DND-41 (cell line): ENCODE data around the gene IQGAP2.

Experiments used
- ATAC-seq: fragments of 200-7000 bp; cut with Tn5 transposase; 3 replicates; pipeline ENCODE4 v1.9.1; 2021; ENCODE audit warnings: low read depth; ENCODE audit not compliant: insufficient read depth
- DNase-seq: peaks from one replicate; pipeline ENCODE4 v3.0.0-alpha.2; 2020
- H2AFZ ChIP-seq: 2 replicates; pipeline ENCODE4 v1.6.0; 2012; ENCODE audit warnings: low read depth, low read length
- H3K27ac ChIP-seq: 2 replicates; pipeline ENCODE4 v1.5.1; 2012; ENCODE audit warnings: low read length, inconsistent platforms
- H3K27me3 ChIP-seq: fragments of 200-600 bp; sonication (generic); 2 replicates; pipeline ENCODE4 v1.6.0; 2012; ENCODE audit warnings: low read length, mild to moderate bottlenecking, inconsistent platforms; ENCODE audit not compliant: insufficient read depth, poor library complexity
- H3K36me3 ChIP-seq: 2 replicates; pipeline ENCODE4 v1.5.1; 2012; ENCODE audit warnings: low read length, inconsistent platforms; ENCODE audit not compliant: insufficient read depth
- H3K4me1 ChIP-seq: 2 replicates; pipeline ENCODE4 v1.5.1; 2012; ENCODE audit warnings: mild to moderate bottlenecking, low read length; ENCODE audit not compliant: insufficient read depth
- H3K4me2 ChIP-seq: 2 replicates; pipeline ENCODE4 v1.6.0; 2012; ENCODE audit warnings: mild to moderate bottlenecking, moderate library complexity, low read length, inconsistent platforms; ENCODE audit not compliant: insufficient read depth
- H3K4me3 ChIP-seq, 2 experiments: fragments of 200-600 bp in 1 of 2; shearing (Covaris generic) in 1 of 2; 2 replicates each; pipeline ENCODE4 v1.5.1; 2012 to 2016; ENCODE audit warnings: inconsistent platforms in 2 of 2, low read length in 2 of 2, mild to moderate bottlenecking in 2 of 2, low read depth in 1 of 2, moderate library complexity in 1 of 2
- H3K79me2 ChIP-seq: 2 replicates; pipeline ENCODE4 v1.6.0; 2012; ENCODE audit warnings: low read length, inconsistent platforms; ENCODE audit not compliant: insufficient read depth
- H3K9ac ChIP-seq: 2 replicates; pipeline ENCODE4 v1.6.0; 2012; ENCODE audit warnings: low read depth, mild to moderate bottlenecking, inconsistent platforms, low read length, moderate library complexity
- H3K9me3 ChIP-seq: 2 replicates; pipeline ENCODE4 v1.5.1; 2012; ENCODE audit warnings: low read length, moderate library complexity, mild to moderate bottlenecking, inconsistent platforms; ENCODE audit not compliant: insufficient read depth, severe bottlenecking
- H4K20me1 ChIP-seq: 2 replicates; pipeline ENCODE4 v1.6.0; 2012; ENCODE audit warnings: low read length; ENCODE audit not compliant: insufficient read depth
- EZH2 ChIP-seq: IDR thresholded peaks from 3 replicates; pipeline ENCODE4 v1.6.1; 2012; ENCODE audit warnings: borderline replicate concordance, low read depth, mild to moderate bottlenecking, moderate library complexity, low read length, inconsistent platforms; ENCODE audit not compliant: severe bottlenecking
- TF ChIP-seq, protein P1 (sequence below): IDR thresholded peaks from 2 replicates; pipeline ENCODE4 v1.5.1; 2012; ENCODE audit warnings: borderline replicate concordance, low read length, moderate library complexity, mild to moderate bottlenecking; ENCODE audit not compliant: poor library complexity, severe bottlenecking; ENCODE audit errors: extremely low read depth

The IQGAP2 gene

DNA sequence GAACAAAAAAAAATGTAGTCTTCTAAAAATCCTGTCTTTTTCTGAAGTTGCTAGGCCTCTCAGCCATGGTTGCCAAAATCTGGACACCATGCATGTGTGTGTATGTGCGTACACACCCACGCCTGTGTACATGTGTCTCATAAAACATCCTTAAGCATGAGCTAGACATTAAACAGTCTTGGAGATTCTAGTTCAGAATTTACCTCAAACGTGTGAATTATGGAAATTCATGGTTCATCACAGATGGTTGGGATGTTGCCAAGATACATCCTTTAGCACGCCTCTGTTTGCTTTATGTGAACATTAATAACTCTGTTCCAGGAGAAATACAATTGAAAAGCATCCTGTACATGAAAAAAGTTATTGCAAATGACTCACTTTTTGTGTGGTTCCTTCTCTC is 167.1 kb downstream of the IQGAP2 start:
- no peaks in the 10 kb centered on the region for H3K27me3 ChIP-seq
- ATAC-seq (no peak), DNase-seq (no peak)
- H4K20me1 ChIP-seq, result no peaks in the 10 kb centered on the region
- no peaks in the 10 kb centered on the region for H3K4me1 ChIP-seq
- H3K36me3 ChIP-seq, result no peaks in the 10 kb centered on the region
- H3K27ac ChIP-seq, result no peak overlapping the region
- no peak overlapping the region for H2AFZ ChIP-seq
- TF ChIP-seq EZH2, result no peak
- TF ChIP-seq, protein P1, sequence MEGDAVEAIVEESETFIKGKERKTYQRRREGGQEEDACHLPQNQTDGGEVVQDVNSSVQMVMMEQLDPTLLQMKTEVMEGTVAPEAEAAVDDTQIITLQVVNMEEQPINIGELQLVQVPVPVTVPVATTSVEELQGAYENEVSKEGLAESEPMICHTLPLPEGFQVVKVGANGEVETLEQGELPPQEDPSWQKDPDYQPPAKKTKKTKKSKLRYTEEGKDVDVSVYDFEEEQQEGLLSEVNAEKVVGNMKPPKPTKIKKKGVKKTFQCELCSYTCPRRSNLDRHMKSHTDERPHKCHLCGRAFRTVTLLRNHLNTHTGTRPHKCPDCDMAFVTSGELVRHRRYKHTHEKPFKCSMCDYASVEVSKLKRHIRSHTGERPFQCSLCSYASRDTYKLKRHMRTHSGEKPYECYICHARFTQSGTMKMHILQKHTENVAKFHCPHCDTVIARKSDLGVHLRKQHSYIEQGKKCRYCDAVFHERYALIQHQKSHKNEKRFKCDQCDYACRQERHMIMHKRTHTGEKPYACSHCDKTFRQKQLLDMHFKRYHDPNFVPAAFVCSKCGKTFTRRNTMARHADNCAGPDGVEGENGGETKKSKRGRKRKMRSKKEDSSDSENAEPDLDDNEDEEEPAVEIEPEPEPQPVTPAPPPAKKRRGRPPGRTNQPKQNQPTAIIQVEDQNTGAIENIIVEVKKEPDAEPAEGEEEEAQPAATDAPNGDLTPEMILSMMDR, result no peak
- no peak overlapping the region for H3K9ac ChIP-seq
- H3K79me2 ChIP-seq, result no peaks in the 10 kb centered on the region
- H3K4me2 ChIP-seq, result no peak overlapping the region
- H3K9me3 ChIP-seq, result no peaks in the 10 kb centered on the region
- no peak overlapping the region for H3K4me3 ChIP-seq

DNA sequence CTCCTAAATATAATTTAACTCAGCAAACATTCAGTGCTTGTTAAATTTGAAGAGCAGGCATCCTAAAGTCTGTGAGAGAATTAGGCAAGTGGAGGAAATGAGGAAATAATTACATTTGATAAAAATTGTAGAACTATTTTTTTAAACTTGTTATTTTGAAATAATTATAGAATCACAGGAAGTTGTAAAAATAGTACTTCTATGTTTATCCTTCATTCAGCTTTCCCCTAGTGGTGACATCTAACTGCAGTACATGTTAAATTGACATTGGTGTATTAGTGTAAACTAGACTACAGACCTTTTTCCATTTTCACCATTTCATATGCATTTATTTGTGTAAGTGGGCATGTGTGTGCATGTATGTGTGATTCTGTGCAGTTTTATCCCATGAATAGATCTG is 168.5 kb downstream of the IQGAP2 start:
- Histone ChIP-seq H3K79me2 (no peaks in the 10 kb centered on the region), H3K4me2 (no peak overlapping the region), H3K27ac (no peak overlapping the region)

DNA sequence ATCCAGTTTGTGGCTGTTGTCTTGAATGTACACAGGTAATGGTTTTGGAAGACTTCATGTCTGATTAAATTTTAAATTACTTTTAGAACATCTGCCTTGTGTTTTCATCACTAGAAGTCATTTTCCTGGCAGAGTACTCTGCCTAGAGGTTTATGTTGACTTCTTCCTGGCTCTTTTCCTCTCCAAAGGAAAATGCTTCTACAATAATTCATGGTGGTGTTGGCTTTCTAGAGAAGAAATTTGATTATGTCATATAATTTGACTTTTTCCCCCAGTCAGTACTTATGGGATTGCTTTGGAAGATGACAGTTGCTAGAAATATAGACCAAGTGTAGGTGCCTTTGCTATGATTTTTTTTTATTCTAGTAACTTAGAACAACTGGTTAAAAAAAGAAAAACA is 173.4 kb downstream of the IQGAP2 start:
- Histone ChIP-seq H3K27ac (no peak overlapping the region), H2AFZ (no peak overlapping the region), H3K9ac (no peak overlapping the region), H3K36me3 (no peaks in the 10 kb centered on the region), H3K4me3 (no peak overlapping the region), H3K79me2 (no peaks in the 10 kb centered on the region), H3K4me2 (no peak overlapping the region), H3K4me1 (no peaks in the 10 kb centered on the region), H3K27me3 (no peaks in the 10 kb centered on the region), H3K9me3 (no peaks in the 10 kb centered on the region), H4K20me1 (no peaks in the 10 kb centered on the region)
- TF ChIP-seq, protein P1, result no peak
- TF ChIP-seq EZH2, result no peak
- ATAC-seq, result no peak
- no peak for DNase-seq

More for the DNA sequence above, 168.5 kb downstream of the IQGAP2 start:
- DNase-seq, result no peak
- ATAC-seq, result no peak
- no peak for TF ChIP-seq EZH2
- Histone ChIP-seq H3K4me3 (no peak overlapping the region), H3K9me3 (no peaks in the 10 kb centered on the region), H4K20me1 (no peaks in the 10 kb centered on the region), H3K27me3 (no peaks in the 10 kb centered on the region), H3K9ac (no peak overlapping the region), H2AFZ (no peak overlapping the region), H3K4me1 (no peaks in the 10 kb centered on the region), H3K36me3 (no peaks in the 10 kb centered on the region)

- Histone ChIP-seq H3K27me3 (no peaks in the 10 kb centered on the region), H3K27ac (no peak overlapping the region), H4K20me1 (no peaks in the 10 kb centered on the region), H2AFZ (no peak overlapping the region), H3K4me3 (no peak overlapping the region), H3K4me1 (no peaks in the 10 kb centered on the region), H3K9ac (no peak overlapping the region), H3K79me2 (no peaks in the 10 kb centered on the region), H3K4me2 (no peak overlapping the region), H3K36me3 (no peaks in the 10 kb centered on the region), H3K9me3 (no peaks in the 10 kb centered on the region)
- TF ChIP-seq, protein P1, result no peak
- TF ChIP-seq EZH2, result no peak
- DNase-seq, result no peak
- ATAC-seq, result no peak
Measured at GRCh38 chr5:76576996-76577395, 173.9 kb downstream of the IQGAP2 start.
